HG03103 (cell line): Measurements from ENCODE around the gene ISL1.

Experiments
- ATAC-seq: cut with Tn5 transposase; IDR thresholded peaks from one replicate; pipeline ENCODE4 v1.9.1; 2021; ENCODE audit warnings: low read depth; ENCODE audit not compliant: unreplicated experiment

ISL1 gene

GRCh38 chr5:51383131-51384121 lies at the start of gene ISL1:
Gene ISL1 (plus strand): TSS chr5:51383448. CDS start chr5:51383672, 224 bp downstream.
- ATAC-seq, result no peak

GRCh38 chr5:51336878-51337277 lies 46.4 kb upstream of the ISL1 start:
- no peak for ATAC-seq

- ATAC-seq, result no peak
These were observed 38.1 kb upstream of the ISL1 start for GRCh38 chr5:51345106-51345505.

- no peak for ATAC-seq
These were observed 36.1 kb upstream of the ISL1 start for GRCh38 chr5:51347157-51347556.

- ATAC-seq, result no peak
These were observed 35.5 kb upstream of the ISL1 start for GRCh38 chr5:51347704-51348103.

- no peak for ATAC-seq
These were observed 12.2 kb upstream of the ISL1 start for GRCh38 chr5:51371052-51371451.

- no peak for ATAC-seq
These were observed 9.2 kb upstream of the ISL1 start for GRCh38 chr5:51373880-51374523.

- ATAC-seq, result no peak
These were observed 8.2 kb upstream of the ISL1 start for GRCh38 chr5:51375084-51375483.

- ATAC-seq, result no peak
These were observed 6.7 kb upstream of the ISL1 start for GRCh38 chr5:51376509-51376908.

GRCh38 chr5:51377151-51378060 lies 5.8 kb upstream of the ISL1 start:
- ATAC-seq, result no peak

- no peak for ATAC-seq
These were observed 5.2 kb upstream of the ISL1 start for GRCh38 chr5:51378061-51378409.

GRCh38 chr5:51378448-51379330 lies 4.6 kb upstream of the ISL1 start:
- ATAC-seq, result no peak

GRCh38 chr5:51379331-51379700 lies 3.9 kb upstream of the ISL1 start:
- no peak for ATAC-seq

- ATAC-seq, result no peak
These were observed 2.5 kb upstream of the ISL1 start for GRCh38 chr5:51380603-51381207.

- no peak for ATAC-seq
These were observed 1.3 kb upstream of the ISL1 start for GRCh38 chr5:51381761-51382474.

- ATAC-seq, result no peak
These were observed 622 bp upstream of the ISL1 start for GRCh38 chr5:51382521-51383130.

- no peak for ATAC-seq
These were observed 1.1 kb downstream of the ISL1 start for GRCh38 chr5:51384281-51384840.

- ATAC-seq, result no peak
These were observed 2.0 kb downstream of the ISL1 start for GRCh38 chr5:51385216-51385615.
